Chondrocyte (in vitro differentiated cells): Measurements from ENCODE around the gene FBXL7. TPM values are rescaled to one million over a fixed set of nuclear protein-coding genes. Genes with fewer than 3 reads are reported as not detected.

ENCODE experiments used
- DNase-seq: peaks from one replicate; pipeline ENCODE4 v3.0.0; 2021; ENCODE audit warnings: mixed read lengths, low spot score
- H3K27ac Mint-ChIP-seq: one replicate; pipeline ENCODE4 v1.8.0; 2021; ENCODE audit warnings: mild to moderate bottlenecking, moderate library complexity, mixed read lengths; ENCODE audit not compliant: unreplicated experiment
- H3K27me3 Mint-ChIP-seq: 2 replicates; pipeline ENCODE4 v1.8.0; 2021; ENCODE audit warnings: low read depth, mixed read lengths
- H3K36me3 Mint-ChIP-seq: 2 replicates; pipeline ENCODE4 v1.8.0; 2021; ENCODE audit warnings: low read depth, mixed read lengths
- H3K4me1 Mint-ChIP-seq: 2 replicates; pipeline ENCODE4 v1.8.0; 2021; ENCODE audit warnings: low read depth, mild to moderate bottlenecking, mixed read lengths
- H3K4me3 Mint-ChIP-seq: one replicate; pipeline ENCODE4 v1.8.0; 2021; ENCODE audit warnings: mild to moderate bottlenecking, moderate library complexity, mixed read lengths; ENCODE audit not compliant: unreplicated experiment
- H3K9me3 Mint-ChIP-seq: 2 replicates; pipeline ENCODE4 v1.8.0; 2021; ENCODE audit warnings: low read depth, mixed read lengths
- total RNA-seq: library from RNA; stranded (reverse); gene quantifications from 3 replicates; pipeline ENCODE4 v1.2.1, GENCODE V29; 2021
- TF ChIP-seq, protein P1 (sequence below): fragments of 200-600 bp; sonication (generic); IDR thresholded peaks from 2 replicates; pipeline ENCODE4 v1.5.0; 2021; ENCODE audit warnings: antibody characterized with exemption, mild to moderate bottlenecking, moderate library complexity

The FBXL7 gene
- total RNA-seq, 1 donor from 2014 or later, result 32.6 TPM

DNA sequence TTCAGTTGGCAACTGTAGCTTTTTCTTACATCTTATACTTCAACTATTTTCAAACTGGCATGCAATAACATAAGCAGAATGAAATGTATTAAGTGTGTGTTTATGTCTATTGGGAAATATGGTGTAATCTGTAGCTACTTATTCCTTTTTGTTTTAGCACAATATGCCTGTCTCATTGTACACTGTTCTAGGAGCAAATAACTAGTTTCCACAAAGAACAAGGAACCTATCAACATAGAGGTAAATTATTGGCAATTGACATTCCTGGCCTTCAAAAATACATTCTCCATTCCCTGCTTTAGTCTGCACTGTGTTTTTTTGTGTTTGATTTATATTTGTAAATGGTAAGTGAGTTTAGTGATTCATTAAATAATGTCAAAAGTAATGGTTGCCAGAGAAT lies 75.7 kb downstream of the FBXL7 start:
- Mint-ChIP-seq H3K4me3 (no peak overlapping the region), H3K9me3 (no peaks in the 10 kb centered on the region), H3K27me3 (no peaks in the 10 kb centered on the region), H3K36me3 (no peaks in the 10 kb centered on the region), H3K4me1 (peaks cover 39% of the 10 kb centered on the region), H3K27ac (peak overlapping the region; percentile 73)
- DNase-seq, result no peak
- TF ChIP-seq, protein P1, sequence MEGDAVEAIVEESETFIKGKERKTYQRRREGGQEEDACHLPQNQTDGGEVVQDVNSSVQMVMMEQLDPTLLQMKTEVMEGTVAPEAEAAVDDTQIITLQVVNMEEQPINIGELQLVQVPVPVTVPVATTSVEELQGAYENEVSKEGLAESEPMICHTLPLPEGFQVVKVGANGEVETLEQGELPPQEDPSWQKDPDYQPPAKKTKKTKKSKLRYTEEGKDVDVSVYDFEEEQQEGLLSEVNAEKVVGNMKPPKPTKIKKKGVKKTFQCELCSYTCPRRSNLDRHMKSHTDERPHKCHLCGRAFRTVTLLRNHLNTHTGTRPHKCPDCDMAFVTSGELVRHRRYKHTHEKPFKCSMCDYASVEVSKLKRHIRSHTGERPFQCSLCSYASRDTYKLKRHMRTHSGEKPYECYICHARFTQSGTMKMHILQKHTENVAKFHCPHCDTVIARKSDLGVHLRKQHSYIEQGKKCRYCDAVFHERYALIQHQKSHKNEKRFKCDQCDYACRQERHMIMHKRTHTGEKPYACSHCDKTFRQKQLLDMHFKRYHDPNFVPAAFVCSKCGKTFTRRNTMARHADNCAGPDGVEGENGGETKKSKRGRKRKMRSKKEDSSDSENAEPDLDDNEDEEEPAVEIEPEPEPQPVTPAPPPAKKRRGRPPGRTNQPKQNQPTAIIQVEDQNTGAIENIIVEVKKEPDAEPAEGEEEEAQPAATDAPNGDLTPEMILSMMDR, result no peak

GRCh38 chr5:15577132-15577531 lies 77.2 kb downstream of the FBXL7 start:
- H3K9me3 Mint-ChIP-seq, result no peaks in the 10 kb centered on the region
- H3K4me1 Mint-ChIP-seq, result peaks cover 39% of the 10 kb centered on the region
- no peak overlapping the region for H3K27ac Mint-ChIP-seq
- TF ChIP-seq, protein P1, result no peak
- no peak for DNase-seq
- no peaks in the 10 kb centered on the region for H3K27me3 Mint-ChIP-seq
- H3K36me3 Mint-ChIP-seq, result peaks cover 3% of the 10 kb centered on the region
- H3K4me3 Mint-ChIP-seq, result no peak overlapping the region

DNA sequence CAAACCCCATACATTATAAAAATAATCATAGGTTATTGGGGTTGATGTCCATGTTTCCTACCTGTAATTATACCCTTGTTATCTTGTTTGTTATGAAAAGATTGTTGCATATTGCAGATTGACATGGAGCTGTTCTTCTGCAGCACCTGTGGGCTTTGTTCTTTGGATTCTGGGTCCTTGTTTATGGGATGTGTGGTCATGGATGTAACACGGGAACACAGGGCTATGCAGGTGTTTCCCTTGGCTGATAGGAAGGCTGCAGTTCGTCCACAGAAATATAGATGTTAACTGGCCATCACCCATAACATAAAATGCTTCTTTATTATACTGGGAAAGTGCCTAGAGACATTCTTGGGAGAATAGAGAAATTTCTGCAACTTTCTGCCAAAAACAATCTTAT lies 77.9 kb downstream of the FBXL7 start:
- DNase-seq, result no peak
- TF ChIP-seq, protein P1, result no peak

GRCh38 chr5:15579193-15579990 lies 79.4 kb downstream of the FBXL7 start:
- H3K27ac Mint-ChIP-seq, result no peak overlapping the region
- peaks cover 38% of the 10 kb centered on the region for H3K4me1 Mint-ChIP-seq
- DNase-seq, result no peak
- no peaks in the 10 kb centered on the region for H3K27me3 Mint-ChIP-seq
- TF ChIP-seq, protein P1, result no peak
- peaks cover 20% of the 10 kb centered on the region for H3K36me3 Mint-ChIP-seq
- peaks cover 4% of the 10 kb centered on the region for H3K9me3 Mint-ChIP-seq
- H3K4me3 Mint-ChIP-seq, result no peak overlapping the region

More for the DNA sequence above, 77.9 kb downstream of the FBXL7 start:
- no peak overlapping the region for H3K4me3 Mint-ChIP-seq
- peaks cover 39% of the 10 kb centered on the region for H3K4me1 Mint-ChIP-seq
- H3K27ac Mint-ChIP-seq, result no peak overlapping the region
- H3K27me3 Mint-ChIP-seq, result no peaks in the 10 kb centered on the region
- no peaks in the 10 kb centered on the region for H3K9me3 Mint-ChIP-seq
- peaks cover 5% of the 10 kb centered on the region for H3K36me3 Mint-ChIP-seq

DNA sequence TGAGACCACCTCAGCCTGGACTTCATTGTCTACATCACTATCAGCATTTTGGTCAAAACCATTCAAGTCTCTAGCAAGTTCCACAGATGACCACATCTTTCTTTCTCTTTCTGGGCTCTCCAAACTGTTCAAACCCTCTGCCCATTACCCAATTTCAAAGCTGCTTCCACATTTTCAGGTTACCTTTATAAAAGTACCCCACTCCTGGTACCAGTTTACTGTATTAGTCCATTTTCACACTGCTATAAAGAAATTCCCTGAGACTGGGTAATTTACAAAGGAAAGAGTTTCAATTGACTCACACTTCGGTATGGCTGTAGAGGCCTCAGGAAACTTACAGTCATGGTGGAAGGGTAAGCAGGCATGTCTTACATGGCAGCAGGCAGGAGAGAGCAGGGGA lies 84.5 kb downstream of the FBXL7 start:
- DNase-seq, result no peak
- no peak overlapping the region for H3K4me3 Mint-ChIP-seq
- peaks cover 23% of the 10 kb centered on the region for H3K36me3 Mint-ChIP-seq
- H3K27ac Mint-ChIP-seq, result no peak overlapping the region
- no peaks in the 10 kb centered on the region for H3K27me3 Mint-ChIP-seq
- peaks cover 10% of the 10 kb centered on the region for H3K9me3 Mint-ChIP-seq
- H3K4me1 Mint-ChIP-seq, result peaks cover 20% of the 10 kb centered on the region
- TF ChIP-seq, protein P1, result no peak
